LNCAP (cell line): Measurements from ENCODE around the gene CLIP1.

Source experiments
- CTCF ChIP-seq: fragments of 450-650 bp; IDR thresholded peaks from 2 replicates; pipeline ENCODE4 v1.5.1; 2017; ENCODE audit warnings: mild to moderate bottlenecking

Gene CLIP1

GRCh38 chr12:122421821-122422729, at the start of gene CLIP1:
Gene CLIP1 (minus strand): TSS chr12:122422669. CDS start chr12:122380452, 42,217 bp downstream.
- TF ChIP-seq CTCF = peak; percentile 55

GRCh38 chr12:122471324-122472226, 49.1 kb upstream of the CLIP1 start:
- TF ChIP-seq CTCF = peak; percentile 63

DNA sequence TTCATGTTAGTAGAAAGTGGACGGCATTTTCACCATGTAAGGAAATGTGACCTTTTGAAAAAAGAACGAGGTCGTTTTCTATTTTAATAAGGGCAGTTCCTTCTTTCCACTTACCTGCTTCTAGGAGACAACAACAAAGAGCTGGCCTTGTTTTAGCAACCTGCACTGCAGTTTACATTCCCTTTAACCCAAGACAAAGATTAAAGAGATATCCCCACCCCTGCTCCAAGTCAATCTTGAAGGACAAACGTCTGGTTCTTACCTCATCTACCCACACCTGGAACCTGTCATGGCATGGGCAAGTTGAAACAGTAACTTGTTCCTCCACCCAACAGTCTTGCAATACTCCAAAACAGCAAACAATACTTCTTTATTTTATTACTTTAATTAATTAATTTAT, 45.5 kb upstream of the CLIP1 start:
- no peak for TF ChIP-seq CTCF

DNA sequence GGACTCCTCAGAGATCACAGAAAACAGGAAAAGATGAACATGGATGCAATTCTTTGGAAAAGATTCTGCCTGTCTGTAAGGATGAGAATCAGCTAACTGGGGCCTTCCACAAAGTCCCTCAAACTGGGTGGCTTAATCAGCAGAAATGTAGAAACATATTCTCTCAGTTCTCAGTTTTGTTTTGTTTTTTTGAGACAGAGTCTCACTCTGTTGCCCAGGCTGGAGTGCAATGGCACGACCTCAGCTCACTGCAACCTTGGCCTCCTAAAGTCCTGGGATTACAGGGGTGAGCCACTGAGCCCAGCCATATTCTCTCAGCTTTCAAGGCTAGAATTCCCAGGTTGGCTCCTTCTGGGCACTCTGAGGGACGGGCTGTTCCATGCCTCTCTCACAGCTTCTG, 38.2 kb upstream of the CLIP1 start:
- TF ChIP-seq CTCF = no peak

DNA sequence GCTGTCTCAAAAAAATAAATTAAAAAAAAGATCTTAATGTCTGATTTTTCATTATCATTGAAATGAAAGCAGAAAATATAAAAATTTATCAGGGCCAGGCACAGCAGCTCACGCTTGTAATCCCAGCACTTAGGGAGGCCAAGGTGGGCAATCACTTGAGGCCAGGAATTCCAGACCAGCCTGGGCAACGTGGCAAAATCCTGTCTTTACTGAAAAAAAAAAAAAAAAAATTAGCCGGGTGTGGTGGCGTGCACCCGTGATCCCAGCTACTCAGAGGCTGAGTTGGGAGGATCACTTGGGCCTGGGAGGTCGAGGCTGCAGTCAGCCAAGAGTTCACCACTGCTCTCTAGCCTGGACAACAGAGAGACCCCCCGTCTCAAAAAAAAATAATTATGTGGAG, 37.6 kb upstream of the CLIP1 start:
- TF ChIP-seq CTCF = no peak

GRCh38 chr12:122459211-122459610, 36.7 kb upstream of the CLIP1 start:
- no peak for TF ChIP-seq CTCF

- TF ChIP-seq CTCF = no peak
Measured at GRCh38 chr12:122458105-122459035, 35.9 kb upstream of the CLIP1 start.
